NT2/D1 (cell line): Measurements from ENCODE around the gene PCNX4.

Experiments
- DNase-seq: peaks from one replicate; pipeline ENCODE4 v3.0.0-alpha.2; 2011; ENCODE audit warnings: low read depth, low spot score
- H3K27me3 ChIP-seq: 2 replicates; pipeline ENCODE4 v1.6.0; 2011; ENCODE audit warnings: mild to moderate bottlenecking; ENCODE audit not compliant: insufficient read length, insufficient read depth
- H3K36me3 ChIP-seq: 2 replicates; pipeline ENCODE4 v1.6.1; 2011; ENCODE audit warnings: mild to moderate bottlenecking, low read length, mixed read lengths; ENCODE audit not compliant: insufficient read depth, insufficient read length
- H3K4me1 ChIP-seq: 2 replicates; pipeline ENCODE4 v1.5.1; 2011; ENCODE audit not compliant: insufficient read depth, insufficient read length
- H3K4me3 ChIP-seq: 2 replicates; pipeline ENCODE4 v1.5.1; 2011; ENCODE audit warnings: low read depth; ENCODE audit not compliant: insufficient read length
- H3K9ac ChIP-seq: 2 replicates; pipeline ENCODE4 v1.6.0; 2011; ENCODE audit warnings: low read depth; ENCODE audit not compliant: insufficient read length
- H3K9me3 ChIP-seq: 2 replicates; pipeline ENCODE4 v1.5.1; 2011; ENCODE audit warnings: mild to moderate bottlenecking, low read length; ENCODE audit not compliant: insufficient read depth
- SUZ12 ChIP-seq: IDR thresholded peaks from 2 replicates; pipeline ENCODE4 v1.6.1; 2011; ENCODE audit not compliant: insufficient read length, insufficient read depth; ENCODE audit errors: extremely low read depth
- YY1 ChIP-seq: IDR thresholded peaks from 2 replicates; pipeline ENCODE4 v1.6.1; 2011; ENCODE audit not compliant: insufficient read length, insufficient read depth
- ZNF274 ChIP-seq: IDR thresholded peaks from 2 replicates; pipeline ENCODE4 v1.6.1; 2011; ENCODE audit warnings: mild to moderate bottlenecking, low read depth, low read length

The PCNX4 gene

GRCh38 chr14:60184905-60185555, 93.3 kb downstream of the PCNX4 start:
- H3K4me1 ChIP-seq = no peaks in the 10 kb centered on the region
- no peak overlapping the region for H3K9ac ChIP-seq
- H3K27me3 ChIP-seq = no peaks in the 10 kb centered on the region
- H3K36me3 ChIP-seq = no peaks in the 10 kb centered on the region
- no peaks in the 10 kb centered on the region for H3K9me3 ChIP-seq
- no peak for TF ChIP-seq YY1
- TF ChIP-seq ZNF274 = no peak
- TF ChIP-seq SUZ12 = no peak
- H3K4me3 ChIP-seq = no peak overlapping the region
- DNase-seq = no peak

DNA sequence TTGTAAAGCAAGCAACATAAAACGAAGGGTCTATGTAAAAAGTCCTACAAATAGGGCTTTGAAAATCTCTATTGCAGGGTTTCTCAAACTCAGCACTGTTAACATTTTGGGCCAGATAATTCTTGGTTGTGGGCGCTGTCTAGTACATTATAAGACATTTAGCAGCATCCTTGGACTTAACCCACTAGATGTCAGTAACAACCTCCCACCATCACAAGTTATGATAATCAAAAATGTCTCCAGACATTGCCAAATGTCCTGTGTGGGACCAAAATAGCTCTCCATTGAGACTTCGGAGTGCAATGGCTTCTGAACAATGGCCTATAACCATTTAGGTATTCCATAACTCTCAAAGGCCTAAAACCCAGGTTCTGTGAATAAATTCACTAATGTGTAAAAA, 96.4 kb downstream of the PCNX4 start:
- TF ChIP-seq SUZ12 (no peak), ZNF274 (no peak), YY1 (no peak)
- Histone ChIP-seq H3K9me3 (no peaks in the 10 kb centered on the region), H3K4me1 (no peaks in the 10 kb centered on the region), H3K4me3 (no peak overlapping the region), H3K36me3 (no peaks in the 10 kb centered on the region), H3K9ac (no peak overlapping the region), H3K27me3 (no peaks in the 10 kb centered on the region)
- no peak for DNase-seq

DNA sequence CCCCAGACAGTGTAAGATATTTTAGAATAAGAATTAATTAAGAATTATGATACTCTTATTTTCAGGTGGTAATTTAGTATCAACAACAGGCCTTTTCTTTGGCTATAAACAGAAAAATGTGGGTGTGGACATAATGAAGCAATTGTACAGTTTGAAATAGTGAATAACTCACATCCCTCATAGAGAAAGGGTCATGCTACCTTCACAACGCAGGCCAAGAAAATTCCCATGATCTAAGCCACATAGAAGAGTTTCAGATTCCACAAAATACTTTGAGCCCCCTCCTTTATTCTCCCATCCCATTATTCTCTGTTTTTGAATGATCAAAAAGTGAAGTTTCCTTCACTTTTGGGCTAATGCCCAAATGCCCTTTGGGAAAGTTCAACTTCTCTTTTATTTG, 97.0 kb downstream of the PCNX4 start:
- Histone ChIP-seq H3K4me1 (no peaks in the 10 kb centered on the region), H3K36me3 (no peaks in the 10 kb centered on the region), H3K4me3 (no peak overlapping the region), H3K9ac (no peak overlapping the region), H3K9me3 (no peaks in the 10 kb centered on the region), H3K27me3 (no peaks in the 10 kb centered on the region)
- DNase-seq = no peak
- no peak for TF ChIP-seq SUZ12
- TF ChIP-seq YY1 = no peak
- TF ChIP-seq ZNF274 = no peak

- no peaks in the 10 kb centered on the region for H3K9me3 ChIP-seq
These were observed 98.5 kb downstream of the PCNX4 start for GRCh38 chr14:60189923-60190840.

GRCh38 chr14:60195179-60195810, 103.6 kb downstream of the PCNX4 start:
- DNase-seq = no peak
- H3K27me3 ChIP-seq = no peaks in the 10 kb centered on the region
- TF ChIP-seq ZNF274 (no peak), SUZ12 (no peak), YY1 (no peak)

More at GRCh38 chr14:60189923-60190840, 98.5 kb downstream of the PCNX4 start:
- Histone ChIP-seq H3K4me3 (no peak overlapping the region), H3K9ac (no peak overlapping the region), H3K36me3 (no peaks in the 10 kb centered on the region), H3K27me3 (no peaks in the 10 kb centered on the region), H3K4me1 (no peaks in the 10 kb centered on the region)
- no peak for TF ChIP-seq ZNF274
- no peak for TF ChIP-seq YY1
- no peak for TF ChIP-seq SUZ12
- no peak for DNase-seq

GRCh38 chr14:60196291-60196690, 104.6 kb downstream of the PCNX4 start:
- DNase-seq = no peak
- no peaks in the 10 kb centered on the region for H3K4me1 ChIP-seq
- no peak overlapping the region for H3K9ac ChIP-seq
- no peak overlapping the region for H3K4me3 ChIP-seq
- TF ChIP-seq SUZ12 (no peak), YY1 (no peak), ZNF274 (no peak)
- H3K27me3 ChIP-seq = no peaks in the 10 kb centered on the region
- no peaks in the 10 kb centered on the region for H3K9me3 ChIP-seq
- no peaks in the 10 kb centered on the region for H3K36me3 ChIP-seq

More at GRCh38 chr14:60195179-60195810, 103.6 kb downstream of the PCNX4 start:
- no peak overlapping the region for H3K4me3 ChIP-seq
- H3K36me3 ChIP-seq = no peaks in the 10 kb centered on the region
- no peaks in the 10 kb centered on the region for H3K9me3 ChIP-seq
- H3K9ac ChIP-seq = no peak overlapping the region
- no peaks in the 10 kb centered on the region for H3K4me1 ChIP-seq
